RWPE2 (cell line): ENCODE data around the gene ZNF710.

Experiments
- ATAC-seq: fragments of 200-7000 bp; cut with Tn5 transposase; 3 replicates; pipeline ENCODE4 v1.9.1; 2021; ENCODE audit warnings: low read depth
- DNase-seq: peaks from one replicate; pipeline ENCODE4 v3.0.0-alpha.2; 2020; ENCODE audit warnings: low spot score
- H3K27ac ChIP-seq: fragments of 450-650 bp; 2 replicates; pipeline ENCODE4 v1.5.1; 2017; ENCODE audit warnings: mild to moderate bottlenecking; ENCODE audit not compliant: poor library complexity, severe bottlenecking
- H3K27me3 ChIP-seq: fragments of 250-450 bp; sonication (Bioruptor Pico); 2 replicates; pipeline ENCODE4 v1.5.1; 2021; ENCODE audit warnings: mild to moderate bottlenecking, moderate library complexity; ENCODE audit not compliant: insufficient read depth, poor library complexity, severe bottlenecking
- H3K36me3 ChIP-seq: fragments of 250-450 bp; sonication (Bioruptor Pico); 2 replicates; pipeline ENCODE4 v1.5.1; 2020; ENCODE audit warnings: low read depth, mild to moderate bottlenecking, moderate library complexity
- H3K4me1 ChIP-seq: fragments of 250-450 bp; sonication (Bioruptor Pico); 2 replicates; pipeline ENCODE4 v1.5.1; 2021; ENCODE audit warnings: mild to moderate bottlenecking, moderate library complexity; ENCODE audit not compliant: insufficient read depth, poor library complexity, severe bottlenecking
- H3K4me3 ChIP-seq: fragments of 250-450 bp; sonication (Bioruptor Pico); 2 replicates; pipeline ENCODE4 v1.5.1; 2021; ENCODE audit warnings: mild to moderate bottlenecking, moderate library complexity; ENCODE audit not compliant: severe bottlenecking
- H3K9me3 ChIP-seq: fragments of 250-450 bp; sonication (Bioruptor Pico); 2 replicates; pipeline ENCODE4 v1.5.1; 2021; ENCODE audit warnings: mild to moderate bottlenecking, moderate library complexity; ENCODE audit not compliant: severe bottlenecking
- TF ChIP-seq, protein P1 (sequence below): fragments of 450-650 bp; IDR thresholded peaks from one replicate; pipeline ENCODE4 v1.5.1; 2017; ENCODE audit warnings: mild to moderate bottlenecking, moderate library complexity; ENCODE audit not compliant: poor library complexity, severe bottlenecking

ZNF710 gene

GRCh38 chr15:90036806-90037510 lies 35.8 kb downstream of the ZNF710 start:
- Histone ChIP-seq H3K4me1 (peaks cover 41% of the 10 kb centered on the region), H3K27ac (no peak overlapping the region), H3K27me3 (no peaks in the 10 kb centered on the region), H3K36me3 (no peaks in the 10 kb centered on the region), H3K9me3 (no peaks in the 10 kb centered on the region), H3K4me3 (no peak overlapping the region)
- ATAC-seq (no peak), DNase-seq (peak; percentile 60)
- TF ChIP-seq, protein P1, sequence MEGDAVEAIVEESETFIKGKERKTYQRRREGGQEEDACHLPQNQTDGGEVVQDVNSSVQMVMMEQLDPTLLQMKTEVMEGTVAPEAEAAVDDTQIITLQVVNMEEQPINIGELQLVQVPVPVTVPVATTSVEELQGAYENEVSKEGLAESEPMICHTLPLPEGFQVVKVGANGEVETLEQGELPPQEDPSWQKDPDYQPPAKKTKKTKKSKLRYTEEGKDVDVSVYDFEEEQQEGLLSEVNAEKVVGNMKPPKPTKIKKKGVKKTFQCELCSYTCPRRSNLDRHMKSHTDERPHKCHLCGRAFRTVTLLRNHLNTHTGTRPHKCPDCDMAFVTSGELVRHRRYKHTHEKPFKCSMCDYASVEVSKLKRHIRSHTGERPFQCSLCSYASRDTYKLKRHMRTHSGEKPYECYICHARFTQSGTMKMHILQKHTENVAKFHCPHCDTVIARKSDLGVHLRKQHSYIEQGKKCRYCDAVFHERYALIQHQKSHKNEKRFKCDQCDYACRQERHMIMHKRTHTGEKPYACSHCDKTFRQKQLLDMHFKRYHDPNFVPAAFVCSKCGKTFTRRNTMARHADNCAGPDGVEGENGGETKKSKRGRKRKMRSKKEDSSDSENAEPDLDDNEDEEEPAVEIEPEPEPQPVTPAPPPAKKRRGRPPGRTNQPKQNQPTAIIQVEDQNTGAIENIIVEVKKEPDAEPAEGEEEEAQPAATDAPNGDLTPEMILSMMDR: no peak

GRCh38 chr15:90037511-90037860 lies 36.4 kb downstream of the ZNF710 start:
- H3K27me3 ChIP-seq: no peaks in the 10 kb centered on the region
- no peak for DNase-seq
- ATAC-seq: no peak
- no peaks in the 10 kb centered on the region for H3K36me3 ChIP-seq
- TF ChIP-seq, protein P1: no peak
- H3K27ac ChIP-seq: no peak overlapping the region
- H3K4me1 ChIP-seq: peaks cover 41% of the 10 kb centered on the region
- H3K9me3 ChIP-seq: no peaks in the 10 kb centered on the region
- no peak overlapping the region for H3K4me3 ChIP-seq

DNA sequence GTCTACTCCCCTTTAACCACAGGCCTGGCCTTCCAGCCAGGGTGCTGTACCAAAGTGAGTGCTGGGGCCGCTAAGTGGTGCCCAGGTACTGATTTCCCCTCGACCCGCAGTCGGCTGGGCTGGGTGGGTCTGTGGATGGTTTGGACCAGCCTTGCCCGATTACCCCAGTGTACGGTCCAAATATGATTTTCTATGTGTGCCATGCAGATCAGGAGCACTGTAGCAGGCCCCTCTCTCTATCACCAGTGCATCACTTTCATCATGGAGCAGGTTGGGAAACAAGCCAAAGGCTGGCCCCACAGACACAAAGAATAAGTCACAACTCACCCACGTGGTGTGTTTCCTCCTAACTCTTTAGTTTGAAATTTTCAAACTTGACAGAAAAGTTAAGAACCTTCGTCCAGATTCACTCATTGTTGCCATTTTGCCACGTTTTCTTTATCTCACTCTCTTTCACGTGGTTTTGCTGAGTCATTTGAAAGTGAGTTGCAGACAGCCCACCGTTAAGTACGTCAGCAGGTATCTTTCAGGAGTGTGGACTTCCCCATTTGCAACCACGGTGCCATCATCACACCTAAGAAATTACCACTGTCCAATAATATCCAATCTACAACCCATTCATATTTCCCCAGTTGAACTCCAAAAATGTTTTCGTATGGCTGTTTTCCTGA lies 37.0 kb downstream of the ZNF710 start:
- peak; percentile 65 for DNase-seq
- TF ChIP-seq, protein P1: no peak
- Histone ChIP-seq H3K9me3 (no peaks in the 10 kb centered on the region), H3K4me3 (no peak overlapping the region), H3K36me3 (no peaks in the 10 kb centered on the region), H3K4me1 (peaks cover 41% of the 10 kb centered on the region), H3K27ac (peak overlapping the region; percentile 7), H3K27me3 (no peaks in the 10 kb centered on the region)
- ATAC-seq: no peak

DNA sequence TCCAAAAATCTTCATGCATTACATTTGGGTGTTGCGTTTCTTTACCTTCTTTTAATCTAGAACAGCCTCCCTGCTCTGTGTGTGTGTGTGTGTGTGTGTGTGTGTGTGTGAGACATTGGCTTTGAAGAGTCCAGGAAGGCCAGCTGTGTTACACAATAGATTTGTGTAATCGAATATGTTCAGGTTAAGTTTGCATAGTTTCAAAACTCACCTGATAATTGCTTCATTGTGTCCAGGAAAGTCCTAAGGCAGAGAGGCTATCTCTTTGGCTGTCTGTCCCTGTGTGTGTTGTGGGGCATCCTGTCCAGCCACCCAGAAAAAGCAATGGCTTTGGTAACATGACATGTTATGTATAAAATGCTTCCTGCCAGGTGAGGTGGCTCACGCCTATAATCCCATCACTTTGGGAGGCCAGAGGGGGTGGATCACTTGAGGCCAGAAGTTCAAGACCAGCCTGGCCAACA lies 37.5 kb downstream of the ZNF710 start:
- H3K27ac ChIP-seq: peak overlapping the region; percentile 7
- TF ChIP-seq, protein P1: no peak
- ATAC-seq: peak; percentile 4; the same call in 1 of the 3 replicates
- H3K36me3 ChIP-seq: no peaks in the 10 kb centered on the region
- no peak overlapping the region for H3K4me3 ChIP-seq
- H3K4me1 ChIP-seq: peaks cover 41% of the 10 kb centered on the region
- DNase-seq: peak; percentile 19
- no peaks in the 10 kb centered on the region for H3K27me3 ChIP-seq
- no peaks in the 10 kb centered on the region for H3K9me3 ChIP-seq

DNA sequence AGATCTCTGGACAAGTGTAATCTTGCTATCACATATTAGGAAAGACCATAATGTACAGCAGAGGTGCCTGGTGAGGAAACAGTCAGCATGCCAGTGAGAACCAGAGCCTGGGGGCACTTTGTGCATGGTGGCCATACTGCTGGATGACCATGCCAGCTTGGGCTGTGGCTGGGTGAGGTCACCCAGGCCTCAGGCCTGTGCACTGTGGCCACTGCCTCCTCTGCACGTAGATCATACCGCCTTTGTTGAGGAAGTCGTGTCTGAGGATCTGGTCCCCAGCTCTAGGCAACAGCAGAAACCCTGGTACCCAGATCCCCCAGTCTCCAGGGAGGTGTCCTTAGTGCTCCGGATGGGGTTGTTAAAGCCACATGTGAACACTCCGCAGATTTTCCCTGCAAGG lies 38.9 kb downstream of the ZNF710 start:
- H3K27ac ChIP-seq: no peak overlapping the region
- no peaks in the 10 kb centered on the region for H3K36me3 ChIP-seq
- peaks cover 28% of the 10 kb centered on the region for H3K4me1 ChIP-seq
- no peaks in the 10 kb centered on the region for H3K9me3 ChIP-seq
- ATAC-seq (no peak), DNase-seq (peak; percentile 55)
- TF ChIP-seq, protein P1: no peak
- H3K27me3 ChIP-seq: no peaks in the 10 kb centered on the region
- H3K4me3 ChIP-seq: no peak overlapping the region
